SK-N-SH (cell line): ENCODE results near the gene ERC2. TPM values are rescaled to one million over a fixed set of nuclear protein-coding genes. Genes with fewer than 3 reads are reported as not detected.

Experiments
- CTCF ChIA-PET: fragments of 300-600, 350-600 bp; formaldehyde crosslinking; extraction: SDS; loops from one replicate; lab custom pipeline; 2021; lab: Yijun Ruan, JAX
- POLR2A ChIA-PET: fragments of 350-600 bp; sonication (Branson Sonifier 250); formaldehyde crosslinking; extraction: SDS; loops from one replicate; lab custom pipeline; 2020; ENCODE audit warnings: antibody characterized with exemption, inconsistent platforms; lab: Yijun Ruan, JAX
- DNase-seq: peaks from one replicate; pipeline ENCODE4 v3.0.0; 2012
- H2AFZ ChIP-seq: fragments of 200-600 bp; sonication (generic); 2 replicates; pipeline ENCODE4 v1.8.1; 2016; ENCODE audit warnings: antibody characterized with exemption, mild to moderate bottlenecking, low read depth
- H3F3A ChIP-seq: fragments of 200-600 bp; sonication (generic); replicated peaks from 2 replicates; pipeline ENCODE3; 2016; ENCODE audit warnings: antibody characterized with exemption, mild to moderate bottlenecking; ENCODE audit not compliant: insufficient read depth
- H3K27ac ChIP-seq, 2 experiments: fragments of 200-500 bp in 1 of 2; fragments of 200-600 bp in 1 of 2; sonication (Bioruptor generic) in 1 of 2; sonication (generic), shearing (Covaris generic) in 1 of 2; 2 replicates each; pipeline versions ENCODE4 v1.5.1 to v1.6.1; 2014 to 2016; ENCODE audit warnings: low read depth in 2 of 2, inconsistent platforms in 1 of 2, low read length in 1 of 2, mild to moderate bottlenecking in 1 of 2, mixed read lengths in 1 of 2
- H3K27me3 ChIP-seq: fragments of 200-600 bp; sonication (generic), shearing (Covaris generic); 2 replicates; pipeline ENCODE4 v1.6.1; 2016; ENCODE audit warnings: mixed run types; ENCODE audit not compliant: insufficient read depth
- H3K36me3 ChIP-seq, 2 experiments: fragments of 200-500 bp in 1 of 2; fragments of 200-600 bp in 1 of 2; sonication (Bioruptor generic) in 1 of 2; sonication (generic) in 1 of 2; replicated peaks in 1 of 2; 2 replicates each; pipeline versions ENCODE3 to v1.5.1; 2014 to 2016; ENCODE audit warnings: low read length in 1 of 2, mild to moderate bottlenecking in 1 of 2; ENCODE audit not compliant: insufficient read depth in 2 of 2, control insufficient read depth in 1 of 2
- H3K4me1 ChIP-seq, 2 experiments: fragments of 200-500 bp in 1 of 2; fragments of 200-600 bp in 1 of 2; sonication (Bioruptor generic) in 1 of 2; sonication (generic), shearing (Covaris generic) in 1 of 2; 2 replicates each; pipeline versions ENCODE4 v1.5.1 to v1.6.1; 2014 to 2016; ENCODE audit warnings: low read depth in 1 of 2, low read length in 1 of 2, mixed run types in 1 of 2; ENCODE audit not compliant: insufficient read depth in 2 of 2, control insufficient read depth in 1 of 2
- H3K4me2 ChIP-seq: fragments of 200-600 bp; sonication (generic), shearing (Covaris generic); 2 replicates; pipeline ENCODE4 v1.6.1; 2017; ENCODE audit warnings: mixed run types
- H3K4me3 ChIP-seq, 2 experiments: fragments of 200-500 bp in 1 of 2; fragments of 200-600 bp in 1 of 2; sonication (Bioruptor generic) in 1 of 2; sonication (generic), shearing (Covaris generic) in 1 of 2; 2 replicates each; pipeline versions ENCODE4 v1.5.1 to v1.8.1; 2014 to 2016; ENCODE audit warnings: low read depth in 2 of 2, inconsistent platforms in 1 of 2, low read length in 1 of 2, mild to moderate bottlenecking in 1 of 2, mixed read lengths in 1 of 2, moderate library complexity in 1 of 2
- H3K79me2 ChIP-seq: fragments of 200-600 bp; sonication (generic); 2 replicates; pipeline ENCODE4 v1.8.1; 2017; ENCODE audit warnings: mild to moderate bottlenecking; ENCODE audit not compliant: insufficient read depth
- H3K9ac ChIP-seq: fragments of 200-600 bp; sonication (generic); 2 replicates; pipeline ENCODE4 v1.6.1; 2017; ENCODE audit warnings: mixed run types
- H3K9me2 ChIP-seq: fragments of 200-600 bp; sonication (generic); 2 replicates; pipeline ENCODE4 v1.6.1; 2017; ENCODE audit warnings: mixed run types
- H3K9me3 ChIP-seq: fragments of 200-600 bp; sonication (generic); 2 replicates; pipeline ENCODE4 v1.6.1; 2017; ENCODE audit warnings: mixed run types, mild to moderate bottlenecking, moderate library complexity
- H4K20me1 ChIP-seq: fragments of 200-600 bp; sonication (generic); 2 replicates; pipeline ENCODE4 v1.6.1; 2017; ENCODE audit warnings: mild to moderate bottlenecking, mixed run types; ENCODE audit not compliant: insufficient read depth
- ELF1 ChIP-seq: IDR thresholded peaks from 2 replicates; pipeline ENCODE4 v1.4.0; 2012
- FOSL2 ChIP-seq: IDR thresholded peaks from 2 replicates; pipeline ENCODE4 v1.4.0; 2012; ENCODE audit warnings: low read depth, mild to moderate bottlenecking, moderate library complexity, borderline replicate concordance
- FOXJ3 ChIP-seq: sonication (generic); formaldehyde crosslinking; IDR thresholded peaks from 2 replicates; pipeline ENCODE4 v1.5.1; 2020; ENCODE audit warnings: mild to moderate bottlenecking, missing genetic modification reagents
- FOXM1 ChIP-seq: IDR thresholded peaks from 2 replicates; pipeline ENCODE4 v1.4.0; 2012; ENCODE audit warnings: low read depth, mild to moderate bottlenecking
- GABPA ChIP-seq: IDR thresholded peaks from 2 replicates; pipeline ENCODE4 v1.4.0; 2012; ENCODE audit warnings: low read depth, mild to moderate bottlenecking
- JUND ChIP-seq: IDR thresholded peaks from 2 replicates; pipeline ENCODE4 v1.4.0; 2012
- MXI1 ChIP-seq: IDR thresholded peaks from 2 replicates; pipeline ENCODE4 v1.6.1; 2012; ENCODE audit warnings: mild to moderate bottlenecking, low read depth, low read length, improper control_type of control experiment
- NFIC ChIP-seq: IDR thresholded peaks from 2 replicates; pipeline ENCODE4 v1.4.0; 2012; ENCODE audit warnings: borderline replicate concordance
- NRF1 ChIP-seq: IDR thresholded peaks from 2 replicates; pipeline ENCODE4 v1.6.1; 2012; ENCODE audit warnings: low read depth, mild to moderate bottlenecking, low read length
- RFX5 ChIP-seq: IDR thresholded peaks from 2 replicates; pipeline ENCODE4 v1.6.1; 2012; ENCODE audit warnings: mild to moderate bottlenecking, improper control_type of control experiment, low read length
- RXRA ChIP-seq: IDR thresholded peaks from 2 replicates; pipeline ENCODE4 v1.4.0; 2012; ENCODE audit warnings: low read depth, mild to moderate bottlenecking, borderline replicate concordance
- SIN3A ChIP-seq: IDR thresholded peaks from 2 replicates; pipeline ENCODE4 v1.6.1; 2012; ENCODE audit warnings: low read depth, mild to moderate bottlenecking, low read length, moderate library complexity, borderline replicate concordance
- TAF1 ChIP-seq: IDR thresholded peaks from 2 replicates; pipeline ENCODE4 v1.6.1; 2012; ENCODE audit warnings: low read depth, mild to moderate bottlenecking, low read length, moderate library complexity, borderline replicate concordance
- TCF12 ChIP-seq: IDR thresholded peaks from 2 replicates; pipeline ENCODE4 v1.4.0; 2012
- TEAD4 ChIP-seq: IDR thresholded peaks from 2 replicates; pipeline ENCODE4 v1.4.0; 2012; ENCODE audit warnings: mild to moderate bottlenecking, borderline replicate concordance; ENCODE audit not compliant: insufficient read depth
- WGBS: methylation state at CpG from one replicate; pipeline ENCODE4 v1.1.6; 2017; ENCODE audit warnings: low lambda C conversion rate; 5-methylcytosine and 5-hydroxymethylcytosine counted together
- polyA plus RNA-seq, 3 experiments: library from polyadenylated mRNA; depleted of rRNA; stranded (reverse); fragments of >200 nt; gene quantifications; 2 replicates each; pipeline ENCODE4 v1.2.3, GENCODE V29; 2012
- TF ChIP-seq, protein P1 (sequence below): IDR thresholded peaks from 2 replicates; pipeline ENCODE4 v1.4.0; 2012; ENCODE audit warnings: low read depth, borderline replicate concordance
- TF ChIP-seq, protein P2 (sequence below): fragments of 150-350 bp; IDR thresholded peaks from 2 replicates; pipeline ENCODE4 v1.6.1; 2016; ENCODE audit warnings: mild to moderate bottlenecking, low read depth, low read length
- TF ChIP-seq, protein P3 (sequence below): fragments of 150-350 bp; IDR thresholded peaks from 2 replicates; pipeline ENCODE4 v1.6.1; 2017; ENCODE audit warnings: antibody characterized with exemption, low read length, low read depth, borderline replicate concordance
- TF ChIP-seq, protein P4 (sequence below): IDR thresholded peaks from 2 replicates; pipeline ENCODE4 v1.4.0; 2012; ENCODE audit warnings: low read depth, borderline replicate concordance
- TF ChIP-seq, protein P5 (sequence below): IDR thresholded peaks from 2 replicates; pipeline ENCODE4 v1.4.0; 2012; ENCODE audit warnings: low read depth

The ERC2 gene
- polyA plus RNA-seq, 1 of the 3 experiments (the other 2 are of a cell fraction) = 1.6 TPM

DNA sequence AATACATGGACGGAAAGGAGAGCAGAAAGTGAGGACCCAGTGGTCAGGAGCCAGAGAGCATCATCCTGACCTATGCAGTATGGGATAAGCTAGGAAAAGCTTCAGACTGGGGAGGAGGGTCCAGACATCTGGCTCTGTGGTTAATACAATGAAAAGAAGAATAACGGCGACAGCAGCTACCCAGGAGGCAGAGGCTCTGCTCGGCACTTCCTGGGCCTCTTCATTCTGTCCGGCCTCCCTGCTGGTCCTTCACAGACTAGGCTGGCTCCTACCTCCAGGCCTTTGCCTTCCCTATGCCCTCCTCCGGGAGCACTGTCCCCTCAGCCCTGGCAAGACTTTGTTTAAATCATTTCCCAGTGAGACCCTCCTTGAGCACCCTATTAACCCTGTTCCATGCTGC, 922.3 kb downstream of the ERC2 start:
- ChIA-PET POLR2A (no interaction called here), CTCF (no interaction called here)
- Histone ChIP-seq H3K9me2 (no peaks in the 10 kb centered on the region), H3K36me3 (no peaks in the 10 kb centered on the region), H3K4me2 (no peak overlapping the region), H3K9me3 (no peaks in the 10 kb centered on the region), H3K27me3 (no peaks in the 10 kb centered on the region), H3K27ac (no peak overlapping the region), H3K79me2 (no peaks in the 10 kb centered on the region), H3K4me3 (no peak overlapping the region), H3F3A (no peaks in the 10 kb centered on the region), H4K20me1 (no peaks in the 10 kb centered on the region), H3K4me1 (no peaks in the 10 kb centered on the region; a peak in 1 of 4 replicates), H3K9ac (no peak overlapping the region), H2AFZ (no peak overlapping the region)
- TF ChIP-seq NRF1 (no peak), NFIC (no peak), RXRA (no peak), ELF1 (no peak), TEAD4 (no peak), SIN3A (no peak), JUND (no peak), FOSL2 (no peak), FOXM1 (no peak), TAF1 (no peak), GABPA (no peak), TCF12 (no peak), RFX5 (no peak), MXI1 (no peak), FOXJ3 (CRISPR knock-in tag) (no peak)
- TF ChIP-seq, protein P1, sequence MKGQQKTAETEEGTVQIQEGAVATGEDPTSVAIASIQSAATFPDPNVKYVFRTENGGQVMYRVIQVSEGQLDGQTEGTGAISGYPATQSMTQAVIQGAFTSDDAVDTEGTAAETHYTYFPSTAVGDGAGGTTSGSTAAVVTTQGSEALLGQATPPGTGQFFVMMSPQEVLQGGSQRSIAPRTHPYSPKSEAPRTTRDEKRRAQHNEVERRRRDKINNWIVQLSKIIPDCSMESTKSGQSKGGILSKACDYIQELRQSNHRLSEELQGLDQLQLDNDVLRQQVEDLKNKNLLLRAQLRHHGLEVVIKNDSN = no peak
- TF ChIP-seq, protein P2, sequence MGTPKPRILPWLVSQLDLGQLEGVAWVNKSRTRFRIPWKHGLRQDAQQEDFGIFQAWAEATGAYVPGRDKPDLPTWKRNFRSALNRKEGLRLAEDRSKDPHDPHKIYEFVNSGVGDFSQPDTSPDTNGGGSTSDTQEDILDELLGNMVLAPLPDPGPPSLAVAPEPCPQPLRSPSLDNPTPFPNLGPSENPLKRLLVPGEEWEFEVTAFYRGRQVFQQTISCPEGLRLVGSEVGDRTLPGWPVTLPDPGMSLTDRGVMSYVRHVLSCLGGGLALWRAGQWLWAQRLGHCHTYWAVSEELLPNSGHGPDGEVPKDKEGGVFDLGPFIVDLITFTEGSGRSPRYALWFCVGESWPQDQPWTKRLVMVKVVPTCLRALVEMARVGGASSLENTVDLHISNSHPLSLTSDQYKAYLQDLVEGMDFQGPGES = no peak
- TF ChIP-seq, protein P3, sequence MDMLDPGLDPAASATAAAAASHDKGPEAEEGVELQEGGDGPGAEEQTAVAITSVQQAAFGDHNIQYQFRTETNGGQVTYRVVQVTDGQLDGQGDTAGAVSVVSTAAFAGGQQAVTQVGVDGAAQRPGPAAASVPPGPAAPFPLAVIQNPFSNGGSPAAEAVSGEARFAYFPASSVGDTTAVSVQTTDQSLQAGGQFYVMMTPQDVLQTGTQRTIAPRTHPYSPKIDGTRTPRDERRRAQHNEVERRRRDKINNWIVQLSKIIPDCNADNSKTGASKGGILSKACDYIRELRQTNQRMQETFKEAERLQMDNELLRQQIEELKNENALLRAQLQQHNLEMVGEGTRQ = no peak
- TF ChIP-seq, protein P4, sequence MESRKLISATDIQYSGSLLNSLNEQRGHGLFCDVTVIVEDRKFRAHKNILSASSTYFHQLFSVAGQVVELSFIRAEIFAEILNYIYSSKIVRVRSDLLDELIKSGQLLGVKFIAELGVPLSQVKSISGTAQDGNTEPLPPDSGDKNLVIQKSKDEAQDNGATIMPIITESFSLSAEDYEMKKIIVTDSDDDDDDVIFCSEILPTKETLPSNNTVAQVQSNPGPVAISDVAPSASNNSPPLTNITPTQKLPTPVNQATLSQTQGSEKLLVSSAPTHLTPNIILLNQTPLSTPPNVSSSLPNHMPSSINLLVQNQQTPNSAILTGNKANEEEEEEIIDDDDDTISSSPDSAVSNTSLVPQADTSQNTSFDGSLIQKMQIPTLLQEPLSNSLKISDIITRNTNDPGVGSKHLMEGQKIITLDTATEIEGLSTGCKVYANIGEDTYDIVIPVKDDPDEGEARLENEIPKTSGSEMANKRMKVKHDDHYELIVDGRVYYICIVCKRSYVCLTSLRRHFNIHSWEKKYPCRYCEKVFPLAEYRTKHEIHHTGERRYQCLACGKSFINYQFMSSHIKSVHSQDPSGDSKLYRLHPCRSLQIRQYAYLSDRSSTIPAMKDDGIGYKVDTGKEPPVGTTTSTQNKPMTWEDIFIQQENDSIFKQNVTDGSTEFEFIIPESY = no peak
- TF ChIP-seq, protein P5, sequence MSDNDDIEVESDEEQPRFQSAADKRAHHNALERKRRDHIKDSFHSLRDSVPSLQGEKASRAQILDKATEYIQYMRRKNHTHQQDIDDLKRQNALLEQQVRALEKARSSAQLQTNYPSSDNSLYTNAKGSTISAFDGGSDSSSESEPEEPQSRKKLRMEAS = no peak
- 79% methylated on average over 5 of the region's 6 CpGs for WGBS
- DNase-seq = no peak
